HG02623 (cell line): Measurements from ENCODE around the gene DIDO1.

Experiments used
- ATAC-seq: cut with Tn5 transposase; IDR thresholded peaks from one replicate; pipeline ENCODE4 v1.9.1; 2021; ENCODE audit warnings: moderate library complexity; ENCODE audit not compliant: unreplicated experiment

The DIDO1 gene

GRCh38 chr20:62897666-62898065, 28.6 kb downstream of the DIDO1 start:
- no peak for ATAC-seq

DNA sequence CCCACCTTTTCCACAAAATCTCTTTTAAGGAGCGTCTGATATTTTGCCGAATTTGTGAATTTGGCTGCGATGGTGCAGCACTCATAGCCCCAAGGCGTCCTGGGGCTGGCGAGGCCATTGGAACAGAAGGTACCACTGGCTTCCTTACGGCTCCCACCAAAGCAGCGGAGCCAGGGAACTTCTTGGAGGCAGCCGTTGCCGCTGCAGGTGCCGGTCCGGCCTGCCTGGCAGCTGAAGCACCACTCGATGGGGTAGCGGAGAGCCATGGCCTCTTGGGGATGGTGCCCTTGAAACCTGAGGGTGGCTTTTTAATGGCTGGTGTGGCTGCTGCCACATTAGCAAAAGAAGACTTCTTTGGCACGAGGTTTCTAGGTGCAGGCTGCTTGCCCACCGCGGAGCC, 29.8 kb downstream of the DIDO1 start:
- ATAC-seq: no peak

DNA sequence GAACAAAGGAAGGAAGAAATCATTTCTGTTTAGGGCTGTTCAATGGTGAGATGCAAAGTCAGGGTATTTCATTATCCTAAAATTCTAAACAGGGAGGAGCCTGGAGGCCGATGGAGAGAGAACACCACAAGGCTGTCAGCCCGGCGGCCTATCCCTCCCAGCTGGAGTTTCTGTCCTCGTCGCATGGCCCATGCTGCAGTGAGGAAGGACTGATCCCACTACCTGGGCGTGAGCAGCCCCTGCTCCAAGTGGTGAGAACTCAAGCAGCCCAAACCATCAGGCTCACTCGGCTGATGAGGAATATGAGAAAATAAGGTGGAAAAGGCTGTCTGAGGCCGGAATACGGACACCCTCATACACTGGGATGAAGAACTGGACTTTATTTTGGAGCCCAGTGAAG, 30.8 kb downstream of the DIDO1 start:
- ATAC-seq: no peak

- no peak for ATAC-seq
These were observed 32.0 kb downstream of the DIDO1 start for GRCh38 chr20:62894261-62894660.

DNA sequence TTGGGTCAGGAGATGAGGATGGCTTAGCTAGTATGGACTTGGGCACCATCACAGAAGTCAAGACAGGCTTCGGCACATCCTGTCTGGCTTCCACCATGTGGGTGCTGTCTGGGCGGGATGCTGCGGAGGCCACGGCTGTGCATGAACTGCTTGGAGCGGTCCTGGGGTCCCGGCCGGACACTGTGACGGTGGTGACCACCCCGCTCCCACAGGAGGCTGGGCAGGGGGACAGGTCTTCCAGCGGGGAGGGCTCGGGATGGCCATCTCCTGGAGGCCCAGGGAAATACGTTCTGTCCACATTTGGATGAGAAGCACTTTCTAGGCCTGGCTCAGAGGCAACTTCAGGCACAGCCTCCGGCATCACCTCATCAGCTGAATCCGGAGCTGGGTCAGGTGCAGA, 32.6 kb downstream of the DIDO1 start:
- no peak for ATAC-seq

DNA sequence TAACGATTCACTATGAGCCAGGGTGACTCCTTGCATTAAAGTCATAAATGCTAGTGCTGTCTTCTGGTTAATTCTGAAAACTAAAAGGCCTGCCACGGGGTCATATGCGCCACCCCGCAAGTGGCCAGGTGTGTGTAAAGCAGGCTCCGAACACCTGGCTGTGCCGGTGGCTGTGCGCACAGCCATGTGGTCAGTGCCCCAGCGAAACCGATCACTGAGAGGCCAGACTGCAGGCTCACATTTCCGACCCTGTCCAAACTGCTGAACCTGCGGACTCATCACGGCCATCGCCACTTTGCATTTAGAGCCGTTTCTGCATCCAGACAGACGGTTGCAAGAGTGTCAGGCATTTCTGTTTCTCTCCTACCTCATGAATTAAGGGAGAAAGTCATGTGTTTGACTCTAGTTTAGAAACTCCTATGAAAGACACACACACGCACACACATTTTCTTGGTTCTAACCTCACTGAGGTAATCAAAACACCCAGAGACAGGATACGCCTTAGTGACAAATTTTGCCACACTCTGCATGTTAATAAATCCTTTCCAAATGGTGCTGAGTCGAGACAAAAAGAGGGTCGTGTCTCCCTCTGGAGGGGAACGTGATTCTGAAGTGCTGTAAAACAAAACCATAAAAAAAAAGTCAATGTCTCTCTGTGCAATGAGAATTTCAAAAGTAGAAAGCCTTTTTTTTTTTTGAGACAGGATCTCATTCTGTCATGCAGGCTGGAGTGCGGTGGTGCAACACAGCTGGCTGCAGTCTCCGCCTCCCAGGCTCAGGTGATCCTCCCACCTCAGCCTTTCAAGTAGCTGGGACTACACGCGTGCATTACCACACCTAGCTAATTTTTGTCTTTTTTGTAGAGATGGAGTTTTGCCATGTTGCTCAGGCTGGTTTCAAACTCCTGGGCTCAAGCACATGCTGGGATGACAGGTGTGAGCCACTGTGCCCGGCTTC, 33.7 kb downstream of the DIDO1 start:
- ATAC-seq: no peak

- no peak for ATAC-seq
These were observed 35.2 kb downstream of the DIDO1 start for GRCh38 chr20:62891111-62891510.

GRCh38 chr20:62890444-62890843, 35.9 kb downstream of the DIDO1 start:
- no peak for ATAC-seq

- ATAC-seq: no peak
These were observed 36.4 kb downstream of the DIDO1 start for GRCh38 chr20:62889871-62890270.

DNA sequence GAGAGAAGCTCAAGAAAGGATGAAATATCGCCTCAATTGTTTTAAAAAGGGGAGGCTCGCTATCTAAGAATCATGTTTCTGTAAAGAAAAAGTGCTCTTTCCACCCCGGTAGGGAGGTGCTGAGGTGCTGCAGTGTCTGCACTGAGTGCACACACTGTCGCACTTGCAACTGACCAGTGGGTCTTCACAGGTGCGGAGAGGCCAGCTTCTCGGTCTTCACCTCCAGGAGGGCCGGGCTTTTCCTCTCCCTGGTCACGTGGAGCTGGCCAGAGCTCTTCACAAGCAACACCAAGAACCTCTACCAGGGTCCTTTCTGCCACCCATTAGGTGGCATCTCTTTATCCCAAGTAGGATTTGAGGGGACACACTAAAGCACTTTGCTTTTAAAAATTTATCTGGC, 36.9 kb downstream of the DIDO1 start:
- no peak for ATAC-seq

GRCh38 chr20:62888910-62889309, 37.4 kb downstream of the DIDO1 start:
- no peak for ATAC-seq

DNA sequence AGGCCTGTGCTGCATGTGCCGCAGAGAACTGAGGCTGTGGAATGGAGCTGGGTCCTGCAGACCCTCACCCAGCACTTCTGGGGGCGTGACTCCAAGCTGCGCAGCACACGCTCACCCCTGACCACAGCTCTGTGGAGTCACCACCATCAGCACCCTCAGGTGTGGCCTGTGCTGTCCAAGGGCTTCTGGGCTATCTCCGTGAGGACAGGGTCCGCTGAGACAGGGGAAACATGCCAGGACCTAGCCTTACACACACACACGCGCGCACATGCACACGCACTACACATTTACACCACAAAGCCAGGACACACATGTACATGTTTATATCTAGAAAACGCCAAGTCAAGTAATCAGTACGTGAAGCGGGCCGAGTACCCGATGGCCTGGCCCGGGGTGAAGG, 37.9 kb downstream of the DIDO1 start:
- no peak for ATAC-seq

DNA sequence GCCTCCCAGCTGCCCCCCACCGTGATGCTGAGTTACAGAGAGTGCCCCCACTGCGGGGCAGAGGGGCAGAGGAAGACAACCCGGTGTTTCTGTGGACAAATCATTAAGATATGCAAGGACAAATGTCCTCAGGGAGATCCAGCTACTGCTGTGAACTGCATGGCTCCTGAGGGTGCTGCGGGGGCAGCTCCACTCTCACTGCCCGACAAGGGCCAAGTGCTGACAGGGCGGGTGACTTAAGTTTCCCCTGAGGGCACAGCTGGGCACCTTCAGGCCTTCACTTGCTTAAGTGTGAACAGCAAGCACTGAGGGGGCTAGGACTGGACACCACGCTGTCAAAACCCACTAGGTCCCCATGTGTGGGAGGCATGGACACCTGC, 38.5 kb downstream of the DIDO1 start:
- ATAC-seq: no peak

- no peak for ATAC-seq
These were observed 39.0 kb downstream of the DIDO1 start for GRCh38 chr20:62887152-62887859.

DNA sequence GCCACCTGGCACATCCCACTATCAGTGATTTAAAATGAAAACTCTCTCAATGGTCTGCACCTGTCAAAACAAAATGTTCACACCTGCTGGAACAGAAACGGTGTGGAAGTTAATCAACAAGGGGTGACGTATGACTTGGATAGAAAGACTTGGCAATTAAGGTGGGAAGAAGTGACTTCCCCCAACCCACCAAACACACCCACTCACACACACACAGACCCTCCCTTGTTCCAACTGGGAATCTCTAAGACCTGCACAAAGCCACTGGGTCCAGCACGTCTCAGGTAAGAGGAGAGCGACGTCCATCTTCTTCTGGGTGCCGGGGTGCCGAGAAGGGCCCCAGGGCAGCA, 39.6 kb downstream of the DIDO1 start:
- no peak for ATAC-seq

DNA sequence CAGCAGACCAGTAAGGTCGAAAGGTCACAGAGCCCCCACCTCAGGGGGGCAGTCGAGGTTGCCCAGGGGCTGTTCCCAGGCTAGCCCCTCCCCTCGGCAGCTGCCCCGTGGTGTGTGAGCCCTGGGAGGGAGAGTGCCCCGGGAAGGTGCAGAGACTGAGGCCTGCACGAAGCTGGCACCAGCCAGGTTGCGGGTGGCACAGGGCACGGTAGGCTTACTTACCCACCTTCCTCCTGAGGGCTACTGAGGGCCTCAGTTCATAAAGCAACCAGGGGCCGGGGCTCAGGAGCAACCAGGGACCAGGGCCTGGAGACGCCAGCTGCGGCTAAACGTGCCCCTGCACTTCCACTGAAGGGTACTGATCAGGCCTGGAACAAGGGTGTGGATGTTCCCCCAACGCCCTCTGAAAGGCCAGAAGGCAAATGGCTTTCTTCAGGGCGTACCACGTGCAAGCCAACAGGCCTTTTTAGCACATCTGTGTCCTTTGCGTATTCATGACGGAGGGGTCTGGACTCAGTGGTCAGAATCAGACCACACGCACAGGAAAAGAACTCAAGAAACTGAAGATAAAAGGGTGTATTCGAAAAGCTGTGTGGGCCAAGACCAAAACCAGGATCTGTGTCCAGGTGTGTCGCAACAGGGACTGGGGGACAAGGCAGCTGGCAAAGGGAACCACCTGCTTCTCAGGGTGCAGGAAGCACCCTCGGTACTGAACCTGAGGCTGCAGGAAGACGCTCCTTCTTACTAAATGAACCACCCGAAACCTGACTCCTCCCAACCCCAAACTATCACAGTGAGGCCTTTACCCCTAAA, 40.2 kb downstream of the DIDO1 start:
- ATAC-seq: no peak

DNA sequence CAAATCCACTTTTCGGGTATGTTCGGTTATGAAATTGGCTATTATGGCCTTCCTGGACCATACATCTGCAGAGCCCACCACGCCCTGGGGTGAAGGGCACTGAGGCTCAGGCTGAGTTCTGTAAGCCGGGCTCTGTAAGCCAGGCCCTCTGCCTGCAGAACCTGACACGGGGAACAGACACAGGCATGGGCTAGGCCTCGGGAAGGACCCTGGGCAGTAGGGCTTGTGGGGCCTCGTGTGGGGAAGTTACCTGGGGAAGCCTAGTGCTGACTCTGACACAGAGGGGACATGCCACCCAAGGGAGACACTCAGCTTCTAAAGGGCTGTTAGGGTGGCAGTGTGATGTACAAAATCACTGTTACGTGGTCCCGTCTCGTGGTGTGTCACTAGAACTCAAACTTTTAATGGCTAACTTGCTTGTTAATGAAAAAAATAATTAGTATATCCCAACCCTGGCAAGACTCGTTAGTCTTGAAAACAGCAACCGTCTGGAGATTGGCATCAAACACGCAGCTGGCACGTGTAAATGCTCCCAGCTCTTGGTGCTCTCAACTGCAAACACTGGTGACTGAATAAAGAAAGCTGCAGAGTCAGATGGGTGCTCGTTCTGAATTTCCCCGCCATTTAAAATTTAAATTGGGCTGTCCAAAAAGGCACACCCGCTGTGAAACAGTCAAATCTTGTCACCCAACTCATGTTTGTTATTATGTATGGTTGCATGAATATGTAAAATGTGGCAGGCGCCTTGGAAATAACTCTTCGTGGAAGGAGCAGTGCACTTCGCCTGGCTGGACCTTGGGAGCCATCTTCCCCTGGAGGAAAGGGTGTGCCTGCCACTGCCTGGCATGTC, 41.0 kb downstream of the DIDO1 start:
- no peak for ATAC-seq

DNA sequence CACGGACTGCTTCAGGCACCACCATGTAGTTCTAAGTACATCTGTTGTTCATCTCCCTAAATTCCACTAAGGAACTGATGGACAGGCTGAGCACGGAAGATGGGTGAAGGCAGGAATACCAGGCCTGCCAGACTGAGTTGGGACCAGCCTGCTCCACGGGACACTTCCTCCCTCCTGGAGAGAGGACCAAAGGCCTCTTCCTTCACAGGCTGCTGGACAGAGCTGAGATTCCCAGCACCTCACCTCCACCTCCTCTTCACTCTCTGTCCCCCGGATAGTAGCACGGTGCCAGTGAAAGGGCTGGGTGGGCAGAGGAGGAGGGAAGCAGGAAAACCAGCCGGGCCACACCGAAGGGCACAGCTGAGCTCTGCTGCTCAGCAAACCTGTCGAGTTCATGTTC, 41.7 kb downstream of the DIDO1 start:
- ATAC-seq: no peak

DNA sequence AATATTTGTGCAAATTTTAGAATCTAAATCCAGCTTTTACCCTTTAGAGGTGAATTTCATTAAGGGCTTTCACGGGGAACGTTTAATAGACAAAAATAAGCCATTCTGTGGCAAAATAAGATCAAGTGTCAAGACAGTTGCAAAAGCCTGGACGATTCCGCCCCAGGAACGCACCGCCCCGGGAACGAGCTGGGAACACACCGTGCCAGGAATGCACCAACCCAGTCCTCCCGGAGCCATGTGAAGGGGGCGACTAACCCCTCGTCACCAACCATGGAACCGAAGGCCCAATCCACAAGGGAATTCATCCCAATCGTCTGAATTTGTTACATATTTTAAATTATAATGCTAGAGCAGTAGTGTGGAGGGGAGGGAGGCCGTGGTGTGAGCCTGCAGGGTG, 43.9 kb downstream of the DIDO1 start:
- no peak for ATAC-seq

DNA sequence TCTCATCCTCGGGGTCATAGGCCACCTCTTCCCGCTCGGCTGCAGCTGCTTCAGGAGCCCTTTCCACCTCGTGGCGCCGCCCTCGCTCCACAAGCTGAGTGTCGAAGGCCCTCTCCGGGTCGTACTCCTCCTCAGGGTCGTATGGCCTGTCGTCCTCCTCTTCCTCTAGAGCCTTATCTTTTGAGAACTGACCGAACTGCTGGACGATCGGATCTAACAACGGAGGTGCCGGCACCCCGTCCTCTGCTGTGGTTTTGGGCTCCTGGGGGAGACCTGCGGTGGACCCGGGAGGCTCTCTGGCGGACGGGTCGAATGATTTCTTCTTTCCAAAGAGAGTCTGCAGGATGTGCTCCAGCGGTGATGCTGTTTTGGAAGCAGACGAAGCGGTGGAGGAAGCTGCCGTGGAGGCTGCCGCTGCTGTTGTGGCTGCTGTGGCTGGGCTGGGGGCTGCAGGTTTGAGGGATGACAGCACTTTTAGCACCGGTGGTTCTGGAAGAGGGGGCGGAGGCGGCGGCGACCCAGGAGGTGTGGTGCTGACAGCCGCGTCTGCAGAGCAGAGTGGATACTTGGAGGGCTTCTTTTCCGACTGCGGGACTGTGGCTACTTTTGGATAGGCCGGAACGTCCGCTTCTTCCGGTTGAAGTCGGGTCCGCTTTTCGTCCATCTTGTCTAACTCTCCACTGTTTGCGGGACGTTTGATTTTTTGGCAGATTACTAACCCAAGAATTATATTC, 44.5 kb downstream of the DIDO1 start:
- no peak for ATAC-seq
